ENCODE data around the gene TNIP2.
"Not testable (repeated sequence)": the region's sequence is repeated elsewhere in the genome, so short reads cannot be mapped to it uniquely, and the experiment has no call there.

TNIP2 gene

DNA sequence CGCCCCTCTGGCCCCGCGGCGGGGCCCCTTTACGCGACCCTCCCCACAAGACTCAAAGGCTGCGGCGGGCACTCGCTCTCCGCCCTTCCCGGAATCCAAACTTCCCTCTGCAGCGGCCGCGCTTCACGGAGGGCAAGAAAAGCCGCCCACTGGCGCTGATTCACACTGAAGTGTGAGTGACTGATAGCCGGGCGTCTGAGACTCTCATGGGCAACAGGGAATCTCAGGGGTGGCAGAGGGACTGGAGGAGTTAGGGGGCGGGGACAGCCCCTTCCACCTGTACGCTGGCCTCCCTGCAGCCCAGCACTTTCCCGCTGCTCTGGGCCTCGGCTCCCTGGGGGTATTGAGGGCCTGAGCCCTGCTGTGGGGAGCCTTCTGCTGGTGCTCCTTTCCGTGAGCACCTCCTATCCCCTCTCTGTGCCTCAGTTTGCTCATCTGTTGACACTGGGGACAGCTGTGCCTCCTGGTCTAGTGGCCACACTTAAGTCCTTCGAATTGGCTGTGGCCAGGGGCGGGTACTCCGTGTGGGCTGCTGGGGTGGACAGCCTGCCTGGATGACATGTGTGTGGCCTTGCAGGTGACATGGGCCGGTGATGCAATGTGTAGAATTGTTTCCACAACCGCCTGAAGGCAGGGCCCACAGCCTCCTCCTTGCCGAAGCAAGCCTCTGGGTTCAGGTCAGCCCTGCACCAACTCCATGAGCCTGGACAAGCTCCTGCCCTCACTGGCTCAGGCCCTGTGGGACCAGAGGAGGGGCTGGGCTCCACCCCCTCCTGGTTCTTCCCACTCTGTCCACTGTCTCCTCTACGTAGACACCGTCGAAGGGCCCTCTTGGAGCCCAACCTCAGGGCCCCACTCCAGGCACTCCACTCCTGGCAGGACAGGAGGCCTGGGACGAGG is 37.7 kb upstream of the TNIP2 start:
- DNase-seq (ENCODE audit: low spot score): no peak

- peak; percentile 84 for DNase-seq (ENCODE audit: low spot score)
These were observed 36.8 kb upstream of the TNIP2 start, which contains the start of gene SH3BP2 for GRCh38 chr4:2792711-2793585. TSS of gene SH3BP2 (plus strand) at chr4:2793085. CDS start at chr4:2820618, 27,533 bp downstream.

DNA sequence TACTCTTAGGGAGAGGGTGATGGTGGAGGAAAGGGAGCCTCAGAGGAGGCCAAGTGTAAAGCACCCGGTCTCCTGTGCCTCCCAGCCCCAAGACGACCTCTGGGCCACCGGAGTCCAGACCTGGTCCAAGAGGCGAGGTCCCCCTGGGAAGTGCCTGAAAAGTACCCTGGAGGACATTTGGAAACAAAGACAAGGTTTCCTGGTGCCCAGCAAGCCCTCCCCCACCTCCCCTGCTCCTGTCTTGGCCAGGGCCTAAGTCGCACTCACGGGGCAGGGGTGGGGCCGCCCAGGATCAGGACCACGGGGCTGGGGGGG is 36.2 kb upstream of the TNIP2 start:
- no peak for DNase-seq (ENCODE audit: low spot score)

DNA sequence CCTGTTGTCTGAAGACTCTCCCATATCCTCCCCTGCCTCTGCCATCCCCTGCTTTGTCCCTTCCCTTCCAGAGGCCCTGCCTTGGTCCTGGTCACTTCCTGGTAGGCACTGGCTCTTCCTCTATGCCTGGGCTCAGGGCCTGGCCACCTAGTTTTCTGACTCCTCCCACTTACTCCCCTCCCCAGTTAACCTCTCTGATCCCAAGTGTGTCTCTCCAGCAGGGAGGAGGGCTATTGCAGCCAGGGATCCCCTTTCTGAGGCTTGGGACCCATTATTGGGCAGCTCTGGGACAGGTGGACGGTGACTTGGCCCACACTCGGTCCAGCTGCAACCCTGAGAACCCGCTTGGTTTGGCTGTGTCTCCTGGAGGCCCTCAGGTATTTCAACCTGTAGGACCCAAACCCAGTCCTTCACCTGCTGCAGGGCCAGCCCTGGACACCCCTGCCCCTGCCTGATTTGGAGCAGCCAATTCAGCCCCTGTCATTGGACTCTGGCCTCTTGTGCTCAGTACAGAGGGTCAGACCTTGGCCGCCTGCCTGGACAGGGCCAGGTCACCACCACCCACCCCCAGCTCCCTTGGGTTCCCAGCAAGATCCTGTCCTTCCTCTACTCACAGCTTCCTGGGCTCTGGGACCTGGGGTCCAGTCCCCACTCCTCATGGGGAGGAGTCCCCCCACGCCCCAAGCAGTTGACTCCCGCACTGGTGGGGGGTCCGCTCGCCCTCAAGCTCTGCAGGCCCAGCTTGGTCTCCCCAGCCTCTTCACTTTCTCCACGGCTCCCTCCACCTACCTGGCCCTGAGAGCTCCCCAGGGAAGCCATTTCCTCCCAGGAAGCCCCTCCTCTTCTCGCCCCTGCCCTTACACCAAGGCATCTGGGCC is 35.6 kb upstream of the TNIP2 start:
- peak; percentile 51 for DNase-seq (ENCODE audit: low spot score)

DNA sequence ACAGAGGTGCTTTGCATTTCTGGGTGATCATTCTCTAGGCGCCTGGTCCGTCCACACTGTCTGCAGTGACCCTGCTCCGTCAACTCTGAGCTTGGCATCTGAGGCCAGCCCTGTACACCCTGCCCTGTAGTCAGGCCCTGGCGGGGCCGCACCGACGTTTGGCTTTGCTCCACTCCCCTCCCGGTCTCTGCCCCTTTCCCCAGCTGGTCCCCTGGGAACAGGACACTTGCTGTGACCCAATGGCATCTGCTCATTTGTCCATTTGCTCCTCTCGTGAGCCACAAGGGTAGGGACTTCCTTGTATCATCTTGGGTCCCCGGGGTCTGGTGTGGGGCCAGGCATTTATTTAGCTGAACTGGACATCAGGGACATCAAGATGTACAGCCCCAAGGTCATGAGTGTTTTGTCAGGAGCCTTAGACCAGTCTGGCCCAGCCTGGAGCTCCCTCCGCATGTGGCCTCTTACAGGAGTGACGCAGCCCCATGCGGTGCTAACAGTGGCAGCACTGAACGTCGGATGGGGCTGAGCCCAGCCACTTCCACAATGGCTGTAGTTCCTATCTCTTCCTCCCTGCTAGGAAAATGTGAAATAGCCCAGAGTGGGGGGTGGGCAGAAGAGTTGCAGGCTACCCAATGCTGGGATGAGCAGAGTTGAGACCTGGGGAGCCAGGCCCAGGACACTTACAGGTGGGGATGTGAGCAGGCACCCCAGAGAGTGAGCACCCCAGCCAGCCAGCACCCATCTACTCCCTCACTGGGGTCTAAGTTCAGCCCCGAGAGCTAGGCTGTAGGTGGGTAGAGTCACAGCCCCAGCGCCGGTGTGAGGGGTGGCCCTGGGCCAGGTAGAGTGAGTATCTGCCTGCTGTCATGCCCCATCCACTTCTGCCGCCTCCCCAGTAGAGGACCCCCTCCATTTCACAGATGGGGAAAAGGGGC is 34.7 kb upstream of the TNIP2 start:
- DNase-seq (ENCODE audit: low spot score): peak; percentile 63

DNA sequence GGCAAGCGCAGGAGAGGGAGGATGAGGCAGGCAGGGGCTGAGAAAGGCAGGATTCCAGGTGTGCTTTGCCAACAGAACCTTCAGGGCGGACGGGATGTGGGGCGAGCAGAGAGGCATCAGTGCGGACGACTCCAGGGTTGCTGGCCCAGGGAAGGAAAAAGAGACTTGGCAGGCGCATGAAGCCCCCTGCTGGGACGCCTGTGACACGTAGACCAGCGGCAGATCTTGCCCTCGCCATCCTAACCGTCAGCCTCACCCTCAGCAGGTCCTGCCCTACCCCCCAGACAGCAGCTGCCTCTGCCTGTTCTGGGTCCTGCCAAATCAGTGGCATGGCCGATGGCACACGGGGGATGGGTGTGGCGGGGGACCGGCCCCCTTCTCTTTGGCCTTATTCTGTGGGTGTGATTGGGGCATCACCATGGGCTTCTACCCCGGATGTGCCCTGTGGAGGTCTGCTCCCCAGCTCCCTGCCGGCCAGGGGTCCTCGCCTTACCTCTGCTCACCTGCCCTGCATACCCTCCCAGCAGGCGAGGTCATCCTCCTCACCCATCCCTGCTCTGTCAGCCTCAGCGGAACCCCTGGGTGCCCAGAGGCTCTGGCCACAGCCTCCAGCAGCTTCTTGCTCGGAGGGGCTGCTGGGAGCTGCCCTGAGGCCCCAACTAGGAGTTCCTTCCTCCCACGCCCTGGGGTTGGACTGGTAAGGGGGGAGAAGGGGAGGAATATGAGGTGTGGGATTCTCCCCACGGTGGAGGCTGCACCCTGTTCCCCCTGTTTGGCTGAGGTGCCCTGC is 33.9 kb upstream of the TNIP2 start:
- peak; percentile 62 for DNase-seq (ENCODE audit: low spot score)

GRCh38 chr4:2789351-2789750 is 33.2 kb upstream of the TNIP2 start:
- no peak for DNase-seq (ENCODE audit: low spot score)

GRCh38 chr4:2788532-2789103 is 32.5 kb upstream of the TNIP2 start:
- peak; percentile 71 for DNase-seq (ENCODE audit: low spot score)

- no peak for DNase-seq (ENCODE audit: low spot score)
These were observed 32.0 kb upstream of the TNIP2 start for GRCh38 chr4:2788101-2788500.

DNA sequence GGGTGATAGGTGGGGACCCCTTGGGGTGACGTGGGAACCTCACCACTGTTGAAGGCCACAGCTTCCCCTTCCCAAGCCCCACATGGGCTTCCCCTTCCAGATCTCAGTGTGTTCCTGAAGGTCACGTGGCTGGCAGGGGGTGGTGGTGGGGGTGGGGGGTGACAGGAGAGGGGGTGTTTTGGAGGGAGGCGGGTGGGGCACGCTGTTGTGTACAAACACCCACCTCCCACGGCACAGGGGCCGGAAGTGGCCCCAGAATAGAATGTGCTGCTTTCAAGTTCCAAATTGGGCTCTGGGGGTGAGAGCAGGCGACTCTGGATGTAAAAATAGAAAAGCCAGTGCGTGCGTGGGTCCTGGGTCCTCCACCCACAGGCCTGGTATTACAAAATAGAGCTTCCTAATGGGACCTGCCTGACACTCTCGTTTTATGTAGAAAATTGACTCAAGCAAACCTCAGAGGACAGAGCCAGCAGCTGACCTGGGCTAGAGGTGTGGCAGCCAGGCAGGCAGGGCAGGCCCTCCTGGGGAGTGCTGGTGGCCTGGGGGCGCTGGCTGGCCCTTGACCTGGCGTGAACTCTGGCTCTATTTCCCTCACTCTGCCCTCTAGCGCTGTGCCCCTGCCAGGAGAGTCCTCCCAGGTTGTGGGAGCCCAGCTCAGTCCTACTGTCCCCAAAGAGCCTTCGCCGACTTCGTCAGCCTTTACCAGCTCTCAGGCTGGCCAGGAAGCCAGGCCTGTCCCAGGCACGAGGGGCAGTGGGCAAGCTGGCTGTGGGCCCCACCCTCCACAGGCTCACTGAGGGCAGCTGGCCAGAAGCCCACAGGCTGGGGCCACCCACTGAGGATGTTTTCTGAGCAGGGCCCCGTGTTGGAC is 31.3 kb upstream of the TNIP2 start:
- peak; percentile 61 for DNase-seq (ENCODE audit: low spot score)

DNA sequence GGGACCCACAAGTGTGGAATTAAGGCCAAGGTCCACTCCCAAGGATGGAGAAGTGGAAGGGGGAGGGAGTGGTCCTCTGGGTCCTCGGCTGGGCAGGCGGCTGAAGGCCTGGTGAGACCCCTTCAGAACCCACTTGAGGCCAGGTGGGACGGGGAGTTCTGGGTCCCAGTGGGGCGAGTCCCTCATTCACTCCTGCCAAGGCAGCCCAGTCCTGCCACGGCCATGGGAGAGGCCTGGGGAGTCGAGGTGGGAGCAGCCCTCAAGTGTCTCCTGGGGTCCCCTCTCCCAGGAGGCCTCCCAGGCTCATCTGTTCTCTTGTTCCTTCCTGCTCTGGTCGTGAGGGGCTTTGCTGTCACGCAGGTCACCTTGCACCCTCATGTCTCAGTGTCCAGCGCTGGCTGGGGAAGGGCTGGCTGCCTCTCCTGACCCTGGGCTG is 30.7 kb upstream of the TNIP2 start:
- DNase-seq (ENCODE audit: low spot score): no peak

- peak; percentile 55 for DNase-seq (ENCODE audit: low spot score)
These were observed 30.1 kb upstream of the TNIP2 start for GRCh38 chr4:2786152-2786671.

- DNase-seq (ENCODE audit: low spot score): no peak
These were observed 29.5 kb upstream of the TNIP2 start for GRCh38 chr4:2785613-2786012.

- no peak for DNase-seq (ENCODE audit: low spot score)
These were observed 27.7 kb upstream of the TNIP2 start for GRCh38 chr4:2783790-2784189.

DNA sequence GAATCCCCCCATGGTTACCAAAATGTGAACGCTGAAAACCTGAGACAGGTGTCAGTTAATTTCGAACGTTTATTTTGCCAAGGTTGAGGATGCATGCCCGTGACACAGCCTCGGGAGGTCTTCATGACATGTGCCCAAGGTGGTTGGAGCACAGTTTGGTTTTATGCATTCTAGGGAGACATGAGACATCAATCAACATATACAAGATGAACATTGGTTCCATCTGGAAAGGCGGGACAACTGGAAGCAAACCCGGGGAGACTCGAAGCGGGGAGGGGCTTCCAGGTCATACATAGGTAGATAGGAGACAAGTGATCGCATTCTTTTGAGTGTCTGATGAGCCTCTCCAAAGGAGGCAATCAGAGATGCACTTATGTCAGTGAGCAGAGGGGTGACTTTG is 25.8 kb upstream of the TNIP2 start:
- no peak for DNase-seq (ENCODE audit: low spot score)

- DNase-seq (ENCODE audit: low spot score): not testable (repeated sequence)
These were observed 24.5 kb upstream of the TNIP2 start for GRCh38 chr4:2780643-2781042.

DNA sequence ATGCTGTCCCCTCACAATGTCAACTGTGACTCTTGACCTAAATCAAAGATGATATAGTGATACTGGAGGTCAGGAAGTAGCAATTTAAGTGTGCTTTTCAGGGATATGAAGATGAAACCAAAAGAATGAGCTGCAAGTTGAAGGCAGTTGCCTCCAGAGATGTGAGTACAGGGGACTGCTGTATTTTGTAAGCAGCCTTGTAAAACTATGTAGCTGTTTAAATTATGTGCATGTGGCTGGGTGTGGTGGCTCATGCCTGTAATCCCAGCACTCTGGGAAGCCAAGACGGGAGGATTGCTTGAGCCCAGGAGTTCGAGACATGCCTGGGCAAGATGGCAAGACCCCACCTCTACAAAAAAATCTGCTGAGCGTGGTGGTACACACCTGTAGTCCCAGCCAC is 15.1 kb upstream of the TNIP2 start:
- DNase-seq (ENCODE audit: low spot score): no peak

DNA sequence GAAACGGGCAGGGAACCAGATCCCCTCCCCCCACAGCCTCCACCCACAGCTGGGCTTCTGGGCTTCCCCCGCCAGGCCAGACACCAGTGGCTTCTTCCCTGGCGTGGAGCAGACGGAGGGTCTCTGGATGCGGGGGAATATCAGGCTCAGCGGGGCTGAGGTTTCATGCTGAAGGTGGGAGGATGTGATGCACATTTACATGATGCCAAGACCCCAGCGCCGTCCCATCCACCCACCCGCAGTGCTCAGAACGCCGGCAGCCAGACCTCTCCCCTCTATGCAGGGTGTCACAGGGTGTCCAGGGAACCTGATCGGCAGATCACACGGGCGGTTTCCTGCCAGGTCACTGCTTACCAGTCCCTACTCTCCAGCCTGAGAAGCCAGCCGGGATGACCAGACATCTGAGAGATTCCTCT is 12.8 kb upstream of the TNIP2 start:
- DNase-seq (ENCODE audit: low spot score): no peak
